ENCODE data around the gene FBXO44. TPM values are rescaled to one million over a fixed set of nuclear protein-coding genes. Genes with fewer than 3 reads are reported as not detected.

FBXO44 gene
- total and polyA plus RNA-seq, 10 of the 15 experiments (the other 5 are each of a cell fraction or from before 2014, with no cell fraction given), result 0.77 to 22.4 (median 8.2) TPM

GRCh38 chr1:11653101-11653860 lies 1.4 kb upstream of the FBXO44 start:
- Histone ChIP-seq H4K20me1 (ENCODE audit: control insufficient read depth, insufficient read depth) (no peaks in the 10 kb centered on the region), H3K27ac (ENCODE audit: control insufficient read depth, insufficient read depth) (no peak overlapping the region), H2AFZ (ENCODE audit: control insufficient read depth, low read depth, low read length) (no peak overlapping the region), H3K9me3 (replicated peaks; ENCODE audit: control insufficient read depth, insufficient read depth, low read length) (no peaks in the 10 kb centered on the region), H3K4me1 (ENCODE audit: control insufficient read depth, insufficient read depth, low read length) (peaks cover 5% of the 10 kb centered on the region), H3K9ac (ENCODE audit: control insufficient read depth, insufficient read depth, low read length) (no peak overlapping the region), H3K27me3 (replicated peaks in 1 of 2; ENCODE audit: control insufficient read depth in 2 of 2, insufficient read depth in 2 of 2, low read length in 1 of 2) (no peaks in the 10 kb centered on the region; a peak in 2 of 4 replicates), H3K36me3 (ENCODE audit: control insufficient read depth in 2 of 2, insufficient read depth in 2 of 2, low read length in 1 of 2) (peaks cover 0 to 5% of the 10 kb centered on the region in 2 experiments; a peak in 1 of 4 replicates), H3K4me3 (no peak overlapping the region), H3K79me2 (ENCODE audit: control insufficient read depth, insufficient read depth, low read length) (no peaks in the 10 kb centered on the region), H3K4me2 (ENCODE audit: control insufficient read depth, insufficient read depth) (no peak overlapping the region)
- RAD21 ChIA-PET (ENCODE audit: unreplicated experiment), result interaction anchor here (1.0 to 3.3 kb wide), 2 partner anchors 55 to 616 kb away, joined by 4 to 17 read pairs; no protein-coding TSS in a partner anchor
- BruUV-seq (replicated peaks), result no TSS peak
- in situ Hi-C loops (cut with MboI), result no loop called here
- ATAC-seq (no peak), DNase-seq (ENCODE audit: low read depth, low spot score) (no peak), FAIRE-seq (no peak)
- CTCF ChIA-PET, result interaction anchor here (1.0 to 2.2 kb wide), 4 partner anchors 9 to 66 kb away, joined by 3 to 10 read pairs (median 3); no protein-coding TSS in a partner anchor
- intact Hi-C loops (cut with micrococcal nuclease; ENCODE audit: unreplicated experiment), result no loop called here
- SMC1A ChIA-PET (ENCODE audit: uncharacterized antibody, unreplicated experiment), result no interaction called here
- 83% methylated on average over 15 of the region's 17 CpGs for WGBS (ENCODE audit: insufficient coverage, insufficient replicate concordance, low lambda C conversion rate, missing lambda C conversion rate)
- POLR2A ChIA-PET, result interaction anchor here (0.5 kb wide), 1 partner anchor 105 kb away, joined by 4 read pairs; no protein-coding TSS in a partner anchor
- no peak for TF ChIP-seq SIN3A (IDR thresholded peaks at IDR 0.05; ENCODE audit: low read depth, low read length)
- no peak for TF ChIP-seq MEF2A (IDR thresholded peaks at IDR 0.05; ENCODE audit: insufficient read depth, low read depth, low read length)
- TF ChIP-seq NBN (IDR thresholded peaks at IDR 0.05), result no peak
- TF ChIP-seq TBL1XR1 (IDR thresholded peaks at IDR 0.05; ENCODE audit: low read depth, low read length), result no peak
- no peak for TF ChIP-seq NRF1 (conservative IDR thresholded peaks at IDR 0.05; ENCODE audit: low read depth, low read length)
- no peak for TF ChIP-seq SMARCA5 (IDR thresholded peaks at IDR 0.05)
- no peak for TF ChIP-seq RBBP5 (conservative IDR thresholded peaks at IDR 0.05)
- TF ChIP-seq ZNF24 (IDR thresholded peaks at IDR 0.05), result no peak
- TF ChIP-seq BACH1 (IDR thresholded peaks at IDR 0.05; ENCODE audit: borderline replicate concordance), result no peak
- TF ChIP-seq MTA2 (IDR thresholded peaks at IDR 0.05; ENCODE audit: low read depth), result no peak
- no peak for TF ChIP-seq RCOR1 (conservative IDR thresholded peaks at IDR 0.05; ENCODE audit: low read depth, low read length)
- no peak for TF ChIP-seq MEF2B (IDR thresholded peaks at IDR 0.05; ENCODE audit: partially characterized antibody, poor library complexity, severe bottlenecking)
- no peak for TF ChIP-seq BCL11A (IDR thresholded peaks at IDR 0.05; ENCODE audit: low read depth, low read length)
- no peak for TF ChIP-seq RAD51 (IDR thresholded peaks at IDR 0.05)
- TF ChIP-seq ESRRA (IDR thresholded peaks at IDR 0.05; ENCODE audit: low read length), result no peak
- TF ChIP-seq SUZ12 (IDR thresholded peaks at IDR 0.05; ENCODE audit: unreplicated experiment), result no peak
- TF ChIP-seq ZBTB40 (IDR thresholded peaks at IDR 0.05; ENCODE audit: borderline replicate concordance), result no peak

Measured in GM12878 (cell line).